Liver (tissue), 9 donors: ENCODE data around the gene TBC1D12. TPM values are rescaled to one million over a fixed set of nuclear protein-coding genes. Genes with fewer than 3 reads are reported as not detected.

Experiments
- DNase-seq: peaks from one replicate; pipeline ENCODE4 v3.0.0-alpha.2; 2017; ENCODE audit warnings: low spot score
- H3K27ac ChIP-seq, 2 donors: one replicate each; pipeline ENCODE4 v1.7.0; 2013; ENCODE audit warnings: inconsistent platforms in 2 of 2, low read length in 2 of 2, control low read depth in 1 of 2, low read depth in 1 of 2, mild to moderate bottlenecking in 1 of 2
- H3K27me3 ChIP-seq, 4 donors: one replicate each; pipeline versions ENCODE4 v1.6.1 to v1.7.0; 2013; ENCODE audit warnings: low read length in 3 of 4, inconsistent platforms in 1 of 4, mild to moderate bottlenecking in 1 of 4, moderate library complexity in 1 of 4; ENCODE audit not compliant: control insufficient read depth in 4 of 4, insufficient read depth in 4 of 4
- H3K36me3 ChIP-seq, 4 donors: one replicate each; pipeline versions ENCODE4 v1.6.1 to v1.7.0; 2013; ENCODE audit warnings: low read length in 3 of 4, mild to moderate bottlenecking in 3 of 4, low read depth in 1 of 4, moderate library complexity in 1 of 4; ENCODE audit not compliant: control insufficient read depth in 4 of 4, insufficient read depth in 3 of 4
- H3K4me1 ChIP-seq, 4 donors: one replicate each; pipeline versions ENCODE4 v1.6.1 to v1.7.0; 2013; ENCODE audit warnings: low read length in 3 of 4, mild to moderate bottlenecking in 3 of 4, moderate library complexity in 1 of 4; ENCODE audit not compliant: control insufficient read depth in 4 of 4, insufficient read depth in 4 of 4
- H3K4me3 ChIP-seq, 3 donors: one replicate each; pipeline versions ENCODE4 v1.6.1 to v1.7.0; 2013; ENCODE audit warnings: low read length in 3 of 3, control low read depth in 1 of 3, low read depth in 1 of 3, mild to moderate bottlenecking in 1 of 3
- H3K9ac ChIP-seq, 2 donors: one replicate each; pipeline ENCODE4 v1.7.0; 2013; ENCODE audit warnings: low read length in 2 of 2, mild to moderate bottlenecking in 2 of 2, moderate library complexity in 2 of 2, control low read depth in 1 of 2, low read depth in 1 of 2
- H3K9me3 ChIP-seq, 4 donors: one replicate each; pipeline versions ENCODE4 v1.6.1 to v1.7.0; 2013; ENCODE audit warnings: low read length in 3 of 4; ENCODE audit not compliant: control insufficient read depth in 4 of 4
- EGR1 ChIP-seq, 2 donors: IDR thresholded peaks; 2 replicates each; pipeline ENCODE4 v1.6.1; 2016 to 2018; ENCODE audit warnings: antibody characterized with exemption in 2 of 2, low read depth in 2 of 2
- FOXA1 ChIP-seq: IDR thresholded peaks from 2 replicates; pipeline ENCODE4 v1.6.1; 2016; ENCODE audit warnings: antibody characterized with exemption
- FOXA2 ChIP-seq: IDR thresholded peaks from 2 replicates; pipeline ENCODE4 v1.6.1; 2016; ENCODE audit warnings: antibody characterized with exemption
- GABPA ChIP-seq, 2 donors: IDR thresholded peaks in 1 of 2; conservative IDR thresholded peaks in 1 of 2; 2 replicates each; pipeline ENCODE4 v1.6.1; 2016; ENCODE audit warnings: antibody characterized with exemption in 2 of 2, mild to moderate bottlenecking in 1 of 2, moderate library complexity in 1 of 2
- HNF4A ChIP-seq, 2 donors: conservative IDR thresholded peaks; 2 replicates each; pipeline ENCODE4 v1.6.1; 2016; ENCODE audit warnings: antibody characterized with exemption in 2 of 2, mild to moderate bottlenecking in 2 of 2
- HNF4G ChIP-seq: IDR thresholded peaks from 2 replicates; pipeline ENCODE4 v1.6.1; 2016; ENCODE audit warnings: antibody characterized with exemption
- JUND ChIP-seq, 2 donors: IDR thresholded peaks; 2 replicates each; pipeline ENCODE4 v1.6.1; 2016; ENCODE audit warnings: antibody characterized with exemption in 2 of 2
- NR2F2 ChIP-seq: IDR thresholded peaks from 2 replicates; pipeline ENCODE4 v1.6.1; 2016; ENCODE audit warnings: antibody characterized with exemption
- RAD21 ChIP-seq, 2 donors: IDR thresholded peaks; 2 replicates each; pipeline ENCODE4 v1.6.1; 2016; ENCODE audit warnings: antibody characterized with exemption in 2 of 2, mild to moderate bottlenecking in 2 of 2
- RXRA ChIP-seq, 2 donors: IDR thresholded peaks; 2 replicates each; pipeline ENCODE4 v1.6.1; 2017 to 2018; ENCODE audit warnings: antibody characterized with exemption in 2 of 2, mild to moderate bottlenecking in 1 of 2
- SP1 ChIP-seq: IDR thresholded peaks from 2 replicates; pipeline ENCODE4 v1.6.1; 2018; ENCODE audit warnings: antibody characterized with exemption, mild to moderate bottlenecking
- TAF1 ChIP-seq: conservative IDR thresholded peaks from 2 replicates; pipeline ENCODE4 v1.6.1; 2016; ENCODE audit warnings: antibody characterized with exemption, mild to moderate bottlenecking
- YY1 ChIP-seq: IDR thresholded peaks from 2 replicates; pipeline ENCODE4 v1.6.1; 2016; ENCODE audit warnings: antibody characterized with exemption, mild to moderate bottlenecking
- WGBS: extraction: QIAGEN DNeasy Blood & Tissue Kit; methylation state at CpG from one replicate; pipeline ENCODE4 v1.1.7; 2013; 5-methylcytosine and 5-hydroxymethylcytosine counted together
- polyA plus RNA-seq, 2 donors: library from polyadenylated mRNA; stranded (reverse) in 1 of 2; unstranded in 1 of 2; fragments of 200-250 nt in 1 of 2; fragments of >200 nt in 1 of 2; fragmentation: Nextera tagmentation in 1 of 2; extraction: Ambion mirVana in 1 of 2; gene quantifications; one replicate each; pipeline versions ENCODE4 v1.2.1 to v1.2.3, GENCODE V29; 2013 to 2015
- total RNA-seq, 2 donors: library from RNA; depleted of rRNA; stranded (reverse); fragments of >200 nt; gene quantifications; one replicate each; pipeline ENCODE4 v1.2.3, GENCODE V29; 2014
- TF ChIP-seq, protein P1 (sequence below): IDR thresholded peaks from 2 replicates; pipeline ENCODE4 v1.6.1; 2016; ENCODE audit warnings: antibody characterized with exemption
- TF ChIP-seq, protein P2 (sequence below): IDR thresholded peaks from 2 replicates; pipeline ENCODE4 v1.6.1; 2016; ENCODE audit warnings: antibody characterized with exemption, mild to moderate bottlenecking
- TF ChIP-seq, protein P3 (sequence below): fragments of 150-350 bp; IDR thresholded peaks from 2 replicates; pipeline ENCODE4 v1.5.1; 2017; ENCODE audit warnings: improper control_type of control experiment, low read depth, low read length; ENCODE audit not compliant: missing input control
- TF ChIP-seq, protein P4 (sequence below): IDR thresholded peaks from 2 replicates; pipeline ENCODE4 v1.6.1; 2016; ENCODE audit warnings: antibody characterized with exemption
- TF ChIP-seq, protein P5 (sequence below): IDR thresholded peaks from 2 replicates; pipeline ENCODE4 v1.6.1; 2016; ENCODE audit warnings: antibody characterized with exemption
- donor health status: healthy.
- donor health status: healthy.
- donor health status: healthy.
- donor health status: healthy.
- donor health status: healthy.

Gene TBC1D12
- total and polyA plus RNA-seq, 4 donors = 2.6 to 7.5 (median 5.0) TPM

DNA sequence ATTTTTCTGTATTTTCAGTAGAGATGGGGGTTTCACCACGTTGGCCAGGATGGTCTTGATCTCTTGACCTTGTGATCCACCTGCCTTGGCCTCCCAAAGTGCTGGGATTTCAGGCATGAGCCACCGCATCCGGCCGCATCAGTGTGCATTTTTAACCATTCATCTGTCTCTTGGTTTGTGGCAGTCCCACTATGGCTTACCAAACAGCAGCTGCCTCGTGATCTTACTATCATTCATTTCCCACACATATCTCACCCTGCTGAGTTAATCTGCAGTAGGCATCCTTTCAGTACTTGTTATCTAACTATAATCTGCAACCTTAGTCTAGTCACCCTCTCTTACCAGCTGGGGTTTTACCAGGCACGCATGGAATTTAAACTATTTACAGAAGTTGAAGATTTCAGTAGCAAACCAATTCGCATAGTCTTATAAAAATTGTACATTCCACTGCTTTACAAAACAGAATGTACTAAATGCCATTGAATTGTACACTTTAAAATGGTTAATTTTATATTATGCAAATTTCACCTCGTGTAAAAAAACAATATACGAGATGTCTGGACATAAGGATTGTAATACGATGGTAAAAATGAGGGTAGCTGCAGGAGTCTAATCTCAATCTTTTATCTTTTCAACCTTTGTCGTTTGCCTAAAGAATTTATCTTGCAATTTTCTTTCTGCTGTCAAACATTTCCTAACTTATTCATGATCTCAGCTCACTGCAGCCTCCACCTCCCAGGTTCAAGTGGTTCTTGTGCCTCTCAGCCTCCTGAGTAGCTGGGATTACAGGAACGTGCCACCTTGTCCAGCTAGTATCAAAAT lies 4.6 kb upstream of the TBC1D12 start:
- Histone ChIP-seq H3K27ac (no peak overlapping the region), H3K9ac (no peak overlapping the region), H3K4me1 (peaks cover 0 to 4% (median 0%) of the 10 kb centered on the region in 4 donors), H3K4me3 (no peak overlapping the region), H3K27me3 (no peaks in the 10 kb centered on the region), H3K9me3 (no peaks in the 10 kb centered on the region), H3K36me3 (no peaks in the 10 kb centered on the region)
- WGBS = 68% methylated on average over 12 of the region's 12 CpGs
- TF ChIP-seq RAD21 (IDR thresholded peaks at IDR 0.05) (no peak), SP1 (no peak), TAF1 (no peak), FOXA1 (no peak), YY1 (no peak), HNF4G (no peak), HNF4A (conservative IDR thresholded peaks at IDR 0.05) (no peak), JUND (IDR thresholded peaks at IDR 0.05) (no peak), GABPA (IDR thresholded peaks at IDR 0.05 in 1 of 2, conservative IDR thresholded peaks at IDR 0.05 in 1 of 2) (no peak), RXRA (IDR thresholded peaks at IDR 0.05) (no peak), FOXA2 (no peak), NR2F2 (no peak)
- TF ChIP-seq, protein P1, sequence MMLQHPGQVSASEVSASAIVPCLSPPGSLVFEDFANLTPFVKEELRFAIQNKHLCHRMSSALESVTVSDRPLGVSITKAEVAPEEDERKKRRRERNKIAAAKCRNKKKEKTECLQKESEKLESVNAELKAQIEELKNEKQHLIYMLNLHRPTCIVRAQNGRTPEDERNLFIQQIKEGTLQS = no peak
- TF ChIP-seq, protein P2, sequence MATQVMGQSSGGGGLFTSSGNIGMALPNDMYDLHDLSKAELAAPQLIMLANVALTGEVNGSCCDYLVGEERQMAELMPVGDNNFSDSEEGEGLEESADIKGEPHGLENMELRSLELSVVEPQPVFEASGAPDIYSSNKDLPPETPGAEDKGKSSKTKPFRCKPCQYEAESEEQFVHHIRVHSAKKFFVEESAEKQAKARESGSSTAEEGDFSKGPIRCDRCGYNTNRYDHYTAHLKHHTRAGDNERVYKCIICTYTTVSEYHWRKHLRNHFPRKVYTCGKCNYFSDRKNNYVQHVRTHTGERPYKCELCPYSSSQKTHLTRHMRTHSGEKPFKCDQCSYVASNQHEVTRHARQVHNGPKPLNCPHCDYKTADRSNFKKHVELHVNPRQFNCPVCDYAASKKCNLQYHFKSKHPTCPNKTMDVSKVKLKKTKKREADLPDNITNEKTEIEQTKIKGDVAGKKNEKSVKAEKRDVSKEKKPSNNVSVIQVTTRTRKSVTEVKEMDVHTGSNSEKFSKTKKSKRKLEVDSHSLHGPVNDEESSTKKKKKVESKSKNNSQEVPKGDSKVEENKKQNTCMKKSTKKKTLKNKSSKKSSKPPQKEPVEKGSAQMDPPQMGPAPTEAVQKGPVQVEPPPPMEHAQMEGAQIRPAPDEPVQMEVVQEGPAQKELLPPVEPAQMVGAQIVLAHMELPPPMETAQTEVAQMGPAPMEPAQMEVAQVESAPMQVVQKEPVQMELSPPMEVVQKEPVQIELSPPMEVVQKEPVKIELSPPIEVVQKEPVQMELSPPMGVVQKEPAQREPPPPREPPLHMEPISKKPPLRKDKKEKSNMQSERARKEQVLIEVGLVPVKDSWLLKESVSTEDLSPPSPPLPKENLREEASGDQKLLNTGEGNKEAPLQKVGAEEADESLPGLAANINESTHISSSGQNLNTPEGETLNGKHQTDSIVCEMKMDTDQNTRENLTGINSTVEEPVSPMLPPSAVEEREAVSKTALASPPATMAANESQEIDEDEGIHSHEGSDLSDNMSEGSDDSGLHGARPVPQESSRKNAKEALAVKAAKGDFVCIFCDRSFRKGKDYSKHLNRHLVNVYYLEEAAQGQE = no peak
- TF ChIP-seq, protein P3, sequence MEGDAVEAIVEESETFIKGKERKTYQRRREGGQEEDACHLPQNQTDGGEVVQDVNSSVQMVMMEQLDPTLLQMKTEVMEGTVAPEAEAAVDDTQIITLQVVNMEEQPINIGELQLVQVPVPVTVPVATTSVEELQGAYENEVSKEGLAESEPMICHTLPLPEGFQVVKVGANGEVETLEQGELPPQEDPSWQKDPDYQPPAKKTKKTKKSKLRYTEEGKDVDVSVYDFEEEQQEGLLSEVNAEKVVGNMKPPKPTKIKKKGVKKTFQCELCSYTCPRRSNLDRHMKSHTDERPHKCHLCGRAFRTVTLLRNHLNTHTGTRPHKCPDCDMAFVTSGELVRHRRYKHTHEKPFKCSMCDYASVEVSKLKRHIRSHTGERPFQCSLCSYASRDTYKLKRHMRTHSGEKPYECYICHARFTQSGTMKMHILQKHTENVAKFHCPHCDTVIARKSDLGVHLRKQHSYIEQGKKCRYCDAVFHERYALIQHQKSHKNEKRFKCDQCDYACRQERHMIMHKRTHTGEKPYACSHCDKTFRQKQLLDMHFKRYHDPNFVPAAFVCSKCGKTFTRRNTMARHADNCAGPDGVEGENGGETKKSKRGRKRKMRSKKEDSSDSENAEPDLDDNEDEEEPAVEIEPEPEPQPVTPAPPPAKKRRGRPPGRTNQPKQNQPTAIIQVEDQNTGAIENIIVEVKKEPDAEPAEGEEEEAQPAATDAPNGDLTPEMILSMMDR = no peak
- TF ChIP-seq, protein P4, sequence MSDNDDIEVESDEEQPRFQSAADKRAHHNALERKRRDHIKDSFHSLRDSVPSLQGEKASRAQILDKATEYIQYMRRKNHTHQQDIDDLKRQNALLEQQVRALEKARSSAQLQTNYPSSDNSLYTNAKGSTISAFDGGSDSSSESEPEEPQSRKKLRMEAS = no peak
- no peak for DNase-seq

DNA sequence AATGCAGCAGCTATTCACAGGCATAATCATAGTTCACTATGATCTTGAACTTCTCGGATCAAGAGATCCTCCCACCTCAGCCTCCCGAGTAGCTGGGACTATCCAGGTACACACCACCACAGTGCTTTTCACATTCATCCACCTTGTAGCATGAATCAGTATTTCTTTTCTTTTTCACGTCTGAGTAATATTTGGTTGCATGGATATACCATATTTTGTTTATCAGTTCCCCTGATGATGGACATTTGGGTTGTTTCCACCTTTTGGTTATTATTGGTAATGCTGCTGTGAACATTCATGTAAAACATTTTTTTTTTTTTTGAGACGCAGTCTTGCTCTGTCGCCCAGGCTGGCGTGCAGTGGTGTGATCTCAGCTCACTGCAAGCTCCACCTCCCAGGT lies 3.6 kb upstream of the TBC1D12 start:
- no peak for DNase-seq
- Histone ChIP-seq H3K27ac (no peak overlapping the region), H3K4me1 (peaks cover 0 to 6% (median 0%) of the 10 kb centered on the region in 4 donors), H3K27me3 (no peaks in the 10 kb centered on the region), H3K4me3 (no peak overlapping the region), H3K36me3 (no peaks in the 10 kb centered on the region), H3K9me3 (no peaks in the 10 kb centered on the region), H3K9ac (no peak overlapping the region)
- WGBS = 92% methylated on average over 6 of the region's 6 CpGs
- TF ChIP-seq RXRA (IDR thresholded peaks at IDR 0.05) = no peak
- TF ChIP-seq FOXA1 = no peak
- TF ChIP-seq EGR1 (IDR thresholded peaks at IDR 0.05; ENCODE audit: low read depth in 2 of 2) = no peak
- TF ChIP-seq RAD21 (IDR thresholded peaks at IDR 0.05) = no peak
- TF ChIP-seq, protein P5, sequence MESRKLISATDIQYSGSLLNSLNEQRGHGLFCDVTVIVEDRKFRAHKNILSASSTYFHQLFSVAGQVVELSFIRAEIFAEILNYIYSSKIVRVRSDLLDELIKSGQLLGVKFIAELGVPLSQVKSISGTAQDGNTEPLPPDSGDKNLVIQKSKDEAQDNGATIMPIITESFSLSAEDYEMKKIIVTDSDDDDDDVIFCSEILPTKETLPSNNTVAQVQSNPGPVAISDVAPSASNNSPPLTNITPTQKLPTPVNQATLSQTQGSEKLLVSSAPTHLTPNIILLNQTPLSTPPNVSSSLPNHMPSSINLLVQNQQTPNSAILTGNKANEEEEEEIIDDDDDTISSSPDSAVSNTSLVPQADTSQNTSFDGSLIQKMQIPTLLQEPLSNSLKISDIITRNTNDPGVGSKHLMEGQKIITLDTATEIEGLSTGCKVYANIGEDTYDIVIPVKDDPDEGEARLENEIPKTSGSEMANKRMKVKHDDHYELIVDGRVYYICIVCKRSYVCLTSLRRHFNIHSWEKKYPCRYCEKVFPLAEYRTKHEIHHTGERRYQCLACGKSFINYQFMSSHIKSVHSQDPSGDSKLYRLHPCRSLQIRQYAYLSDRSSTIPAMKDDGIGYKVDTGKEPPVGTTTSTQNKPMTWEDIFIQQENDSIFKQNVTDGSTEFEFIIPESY = no peak
